NCI-H187 (cell line): ENCODE results near the gene RMC1.
"Not testable (repeated sequence)": the region's sequence is repeated elsewhere in the genome, so short reads cannot be mapped to it uniquely, and the experiment has no call there.

ENCODE experiments used
- DNase-seq, 2 experiments: peaks; one replicate each; lab custom pipeline; 2025; lab: John Stamatoyannopoulos, UW

Gene RMC1

DNA sequence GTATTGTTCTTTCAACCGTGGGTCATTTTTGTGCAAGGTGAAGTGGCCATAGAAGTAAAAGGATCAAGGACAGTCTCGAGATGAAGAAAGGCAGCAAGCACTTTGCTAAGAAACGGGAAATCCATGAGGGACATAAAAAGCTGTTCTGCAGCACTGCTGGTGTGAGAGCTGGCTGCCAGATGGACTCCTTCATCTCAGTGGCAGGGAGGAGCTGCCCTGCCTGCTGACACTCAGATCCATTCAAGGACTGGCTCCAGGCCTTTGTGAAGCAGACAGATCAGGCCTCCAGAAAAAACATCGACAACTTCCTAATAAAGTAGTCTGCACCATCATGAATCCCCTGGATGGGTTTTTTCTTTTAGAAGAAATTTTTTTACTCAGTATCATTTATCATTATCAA is 29.5 kb downstream of the RMC1 start:
- DNase-seq = no peak

DNA sequence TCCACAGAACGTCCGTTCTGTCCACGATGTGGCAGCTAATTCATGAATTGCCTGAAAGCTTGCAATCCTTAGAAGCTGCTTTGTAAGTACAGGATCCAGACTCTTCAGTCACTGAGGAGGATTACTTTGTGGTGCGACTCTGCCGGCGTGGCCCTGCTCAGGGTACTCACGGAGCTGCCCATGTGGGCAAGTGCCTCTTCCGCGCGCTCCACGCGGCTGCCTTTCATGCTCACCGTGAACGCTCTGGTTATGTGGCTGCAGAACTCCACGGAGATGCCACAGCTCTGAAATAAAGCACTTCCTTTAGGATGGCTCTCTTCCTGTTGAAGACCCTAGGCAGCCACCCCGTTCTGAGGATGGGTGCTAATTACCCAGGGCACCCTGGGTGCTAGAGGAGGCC is 31.0 kb downstream of the RMC1 start:
- DNase-seq = no peak

DNA sequence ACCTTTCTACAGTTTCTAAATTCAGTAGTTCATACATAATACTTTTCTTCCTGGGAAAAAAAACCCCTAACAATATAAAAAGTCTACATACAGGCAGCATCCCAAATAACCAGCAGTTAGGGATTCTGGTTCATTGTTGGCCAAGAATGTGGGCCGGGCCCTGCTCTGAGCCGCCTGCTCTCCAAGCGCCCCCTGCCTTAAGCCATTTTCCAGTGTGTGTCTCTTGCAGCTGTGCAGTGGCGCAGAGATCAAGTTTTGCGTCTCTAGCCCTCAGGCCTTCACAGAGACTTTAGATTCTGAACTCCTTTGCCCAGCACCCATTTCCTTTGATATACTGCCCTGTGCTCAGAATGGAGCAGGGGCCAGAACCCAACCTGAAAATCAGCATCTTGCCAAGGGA is 32.9 kb downstream of the RMC1 start:
- DNase-seq = no peak

DNA sequence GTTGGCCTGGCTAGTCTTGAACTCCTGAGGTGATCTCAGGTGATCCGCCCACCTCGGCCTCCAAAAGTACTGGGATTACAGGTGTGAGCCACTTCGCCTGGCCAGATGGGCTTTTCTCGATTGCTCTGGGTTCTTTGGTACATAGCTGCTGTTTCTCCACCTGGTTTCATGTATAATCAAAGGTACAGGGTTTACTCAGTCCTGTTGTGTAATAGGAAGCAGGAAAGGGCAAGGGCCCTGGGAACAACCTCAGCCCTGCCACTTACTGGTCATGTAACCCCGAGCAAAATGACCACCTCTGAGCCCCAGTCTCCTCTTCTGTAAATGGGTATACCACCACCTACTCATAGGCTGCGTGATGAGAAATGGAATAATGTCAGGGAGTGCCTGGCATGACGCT is 34.0 kb downstream of the RMC1 start:
- no peak for DNase-seq

DNA sequence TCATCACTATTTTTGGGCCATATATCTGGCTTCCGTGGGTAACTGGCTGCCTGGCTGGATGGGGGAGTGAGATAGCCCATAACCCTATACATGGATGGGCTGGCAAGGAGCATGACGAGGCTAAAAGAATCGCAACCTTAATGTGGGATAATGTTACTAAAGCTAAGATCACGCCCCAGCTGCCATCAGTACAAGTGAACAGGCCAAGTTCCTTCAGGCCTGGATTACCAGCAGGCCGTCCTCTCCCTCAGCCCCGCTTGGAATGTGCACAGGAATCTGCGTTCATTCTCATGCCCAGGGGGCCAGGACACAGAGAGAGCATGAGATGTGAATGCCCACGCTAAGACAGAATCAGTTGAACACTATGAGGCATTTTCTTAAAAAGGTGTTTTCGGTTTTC is 34.7 kb downstream of the RMC1 start:
- DNase-seq = no peak

DNA sequence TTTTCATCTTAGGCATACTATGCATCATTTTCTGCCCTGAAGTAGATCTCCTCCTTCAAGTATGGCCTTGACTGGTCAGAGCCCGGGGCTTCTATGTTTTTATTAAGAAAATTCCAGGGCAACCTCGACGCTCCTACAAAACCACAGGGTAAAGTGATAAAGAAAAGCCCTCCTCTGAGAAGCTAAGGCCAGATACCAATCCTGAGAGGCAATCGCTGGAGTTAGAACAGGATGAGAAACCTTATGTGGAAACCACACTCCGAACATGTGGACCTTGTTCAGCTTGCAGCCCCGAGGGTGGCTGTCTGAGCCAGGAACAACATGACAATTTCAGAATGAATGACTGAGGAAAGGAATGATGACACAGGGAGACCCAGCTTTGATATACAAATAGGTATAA is 35.6 kb downstream of the RMC1 start:
- DNase-seq = no peak

DNA sequence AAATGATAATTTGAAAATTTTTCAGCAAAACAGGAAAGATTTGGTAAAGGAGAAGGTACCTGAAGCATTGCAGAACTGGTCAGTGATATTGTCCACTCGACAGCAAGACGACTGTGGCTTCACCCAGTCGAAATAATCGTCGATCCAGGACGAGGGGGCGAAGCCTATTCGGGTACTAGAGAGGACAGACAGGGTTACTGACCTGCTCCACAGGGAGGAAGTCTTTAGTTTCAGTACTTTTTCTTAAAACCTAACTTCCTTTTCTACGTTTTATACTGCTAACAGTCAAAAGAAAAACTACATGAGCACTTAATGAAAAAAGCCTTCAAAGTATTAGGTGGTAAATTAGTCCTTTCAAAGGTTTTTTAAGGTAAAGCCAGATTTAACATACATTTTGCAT is 36.0 kb downstream of the RMC1 start:
- no peak for DNase-seq

DNA sequence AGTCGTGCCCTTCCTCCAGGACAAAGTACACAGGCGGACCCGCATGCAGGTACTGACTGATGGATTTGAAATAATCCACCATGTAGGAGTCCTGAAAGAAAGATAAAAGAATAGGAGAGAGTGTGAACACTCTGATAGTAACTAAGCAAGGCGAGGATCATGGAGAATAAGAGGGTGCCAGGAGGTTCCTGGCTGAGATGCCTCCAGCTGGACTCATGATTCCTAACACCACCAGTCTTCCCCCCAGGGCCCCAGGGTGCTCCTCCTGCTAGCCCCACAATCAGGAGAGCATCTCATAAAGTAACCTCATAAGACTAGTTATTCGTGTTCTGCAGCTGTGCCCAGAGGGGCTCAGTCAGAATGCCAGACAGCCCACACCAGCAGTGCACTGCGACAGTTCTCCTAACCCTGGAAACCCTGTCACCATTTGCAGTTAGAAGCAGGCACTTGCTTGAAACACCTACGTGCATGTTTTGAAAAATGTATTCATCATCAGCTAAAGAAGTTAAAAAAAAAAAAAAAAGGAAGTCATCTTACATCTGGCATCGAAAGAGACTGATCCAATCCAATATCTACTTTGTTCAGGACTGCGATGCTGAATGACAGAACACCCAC is 36.7 kb downstream of the RMC1 start:
- no peak for DNase-seq

DNA sequence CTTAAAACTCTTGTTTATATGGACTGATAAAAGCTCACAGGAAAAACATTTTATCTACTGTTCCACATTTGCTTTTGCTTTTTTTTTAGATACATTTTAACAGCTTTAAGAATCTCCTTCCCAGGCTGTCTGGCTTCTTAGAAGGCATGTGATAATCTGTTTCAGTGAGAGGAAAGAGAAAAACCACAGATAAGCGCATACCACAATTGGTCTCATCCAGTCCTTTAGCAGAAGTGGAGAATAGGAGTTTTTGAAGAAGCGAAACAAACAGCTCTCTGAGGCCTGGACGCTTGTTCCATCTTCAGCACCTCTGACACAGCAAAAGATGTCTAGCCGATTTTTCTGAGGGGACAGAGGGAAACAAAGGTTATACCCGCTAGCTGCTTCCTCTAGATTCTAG is 37.6 kb downstream of the RMC1 start:
- DNase-seq = no peak

DNA sequence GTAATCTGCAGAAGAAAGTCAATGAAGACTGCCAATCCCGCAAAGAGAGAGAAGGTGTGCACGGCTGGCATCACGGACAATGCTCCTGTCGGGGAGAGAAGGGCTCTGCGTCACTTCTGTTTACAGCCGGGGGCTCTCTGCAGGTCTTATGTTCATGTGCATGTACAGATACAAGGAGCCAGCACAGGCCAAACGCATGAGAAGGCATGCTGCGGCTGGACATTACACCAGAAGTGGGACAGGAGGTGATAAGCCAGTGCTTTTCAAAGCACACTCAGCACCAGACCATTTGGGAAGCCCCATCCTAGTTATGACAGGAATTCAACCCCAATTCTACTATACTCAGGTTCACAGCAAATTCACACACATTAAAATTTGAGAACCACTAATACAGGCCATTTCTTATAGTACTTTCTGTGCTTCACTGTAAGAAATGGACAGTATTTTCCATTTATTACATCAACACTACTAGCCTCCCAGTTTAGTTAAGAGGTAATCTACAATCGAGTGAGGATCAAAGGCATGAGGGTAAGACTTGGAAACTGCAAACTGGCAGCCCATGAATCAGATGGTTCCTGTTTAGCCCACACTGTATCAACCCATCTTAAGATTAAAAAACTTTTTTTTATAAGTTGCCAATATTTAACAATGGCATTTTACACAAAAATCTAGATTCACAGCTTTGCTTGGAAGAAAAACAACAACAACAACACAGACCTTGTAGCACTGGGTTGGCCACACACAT is 38.2 kb downstream of the RMC1 start:
- DNase-seq = no peak

DNA sequence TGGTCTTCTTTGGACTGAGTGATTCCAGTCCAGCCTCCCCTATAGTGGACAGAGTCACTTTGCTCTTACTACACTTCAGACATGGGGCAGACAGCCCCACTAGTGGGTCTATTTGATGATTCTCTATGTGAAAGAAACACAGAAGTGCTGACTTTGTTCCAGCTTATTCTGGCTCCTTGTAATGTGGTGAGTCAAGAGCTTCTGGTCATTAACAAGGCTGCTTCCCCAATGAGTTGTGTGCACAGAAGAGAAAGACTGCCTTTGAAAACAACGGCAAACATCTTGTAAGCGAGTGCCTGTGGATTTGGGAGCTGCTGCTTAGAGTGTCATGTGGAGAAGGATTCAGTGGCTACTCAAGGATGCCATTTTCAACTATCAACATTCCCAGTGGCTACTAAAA is 39.1 kb downstream of the RMC1 start:
- DNase-seq = no peak

DNA sequence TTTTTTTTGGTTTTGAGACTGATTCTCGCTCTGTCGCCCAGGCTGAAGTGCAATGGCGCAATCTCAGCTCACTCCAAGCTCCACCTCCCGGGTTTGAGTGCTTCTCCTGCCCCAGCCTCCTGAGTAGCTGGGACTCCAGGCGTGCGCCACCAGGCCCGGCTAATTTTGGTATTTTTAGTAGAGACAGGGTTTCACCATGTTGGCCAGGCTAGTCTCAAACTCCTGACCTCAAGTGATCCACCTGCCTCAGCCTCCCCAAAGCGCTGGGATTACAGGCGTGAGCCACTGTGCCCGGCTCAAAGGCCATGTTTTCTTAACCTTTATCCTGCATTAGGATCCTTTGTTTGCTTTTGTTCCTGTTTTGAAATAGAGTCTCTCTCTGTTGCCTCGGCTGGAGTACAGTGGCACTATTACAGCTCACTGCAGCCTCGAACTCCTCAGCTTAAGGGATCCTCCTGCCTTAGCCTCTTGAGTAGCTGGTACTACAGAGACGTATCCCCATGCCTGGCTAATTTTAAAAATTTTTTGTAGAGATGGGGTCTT is 42.0 kb downstream of the RMC1 start:
- no peak for DNase-seq

DNA sequence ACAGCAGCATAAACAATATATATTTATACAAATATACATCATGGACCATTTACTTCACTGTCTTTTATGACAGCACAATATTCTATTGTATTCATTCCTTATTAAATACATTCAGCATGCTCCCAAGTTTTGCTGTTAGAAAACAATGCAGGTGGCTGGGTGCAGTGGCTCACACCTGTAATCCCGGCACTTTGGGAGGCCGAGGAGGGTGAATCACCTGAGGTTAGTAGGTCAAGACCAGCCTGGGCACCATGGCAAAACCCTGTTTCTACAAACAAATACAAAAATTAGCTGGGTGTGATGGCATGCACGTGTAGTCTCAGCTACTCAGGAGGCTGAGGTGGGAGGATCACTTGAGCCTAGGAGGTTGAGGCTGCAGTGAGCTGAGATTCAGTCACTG is 44.0 kb downstream of the RMC1 start:
- no peak for DNase-seq

DNA sequence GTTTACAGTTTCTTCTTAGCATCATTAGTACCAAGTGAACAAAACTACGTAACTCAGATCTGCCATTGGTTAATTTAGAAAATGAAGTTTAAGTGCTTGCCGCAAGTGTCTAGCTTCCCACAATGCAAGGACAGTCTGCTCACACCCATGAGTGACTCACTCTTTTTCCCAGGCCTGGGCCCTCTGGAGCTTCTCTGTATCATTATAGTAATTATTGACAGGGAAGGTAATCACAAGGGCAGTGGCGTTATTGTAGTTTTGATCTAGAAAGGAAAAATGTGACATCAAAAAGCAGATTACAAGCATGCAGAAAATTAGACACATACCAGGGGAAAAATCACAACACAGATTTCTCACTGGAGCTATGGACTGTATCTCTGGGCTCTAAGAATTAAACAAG is 44.5 kb downstream of the RMC1 start:
- DNase-seq = no peak

DNA sequence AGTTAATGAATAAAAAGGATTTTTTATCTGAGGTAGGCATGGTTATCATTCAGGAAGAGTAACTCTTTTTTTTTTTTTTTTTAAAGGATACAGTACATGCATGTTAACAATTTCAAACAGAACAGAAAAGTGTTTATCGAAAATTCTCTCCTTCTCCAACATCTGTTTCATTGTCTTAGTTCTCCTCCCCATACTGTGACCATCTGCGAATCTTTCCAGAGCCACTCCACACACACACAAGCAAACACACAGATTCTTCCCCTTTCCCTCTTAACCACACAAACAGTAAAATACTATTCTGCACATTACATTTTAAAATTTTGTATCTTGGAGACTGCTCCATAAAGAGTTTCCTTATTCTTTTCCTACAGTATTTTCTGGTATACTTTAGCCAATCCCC is 45.0 kb downstream of the RMC1 start:
- DNase-seq = no peak

DNA sequence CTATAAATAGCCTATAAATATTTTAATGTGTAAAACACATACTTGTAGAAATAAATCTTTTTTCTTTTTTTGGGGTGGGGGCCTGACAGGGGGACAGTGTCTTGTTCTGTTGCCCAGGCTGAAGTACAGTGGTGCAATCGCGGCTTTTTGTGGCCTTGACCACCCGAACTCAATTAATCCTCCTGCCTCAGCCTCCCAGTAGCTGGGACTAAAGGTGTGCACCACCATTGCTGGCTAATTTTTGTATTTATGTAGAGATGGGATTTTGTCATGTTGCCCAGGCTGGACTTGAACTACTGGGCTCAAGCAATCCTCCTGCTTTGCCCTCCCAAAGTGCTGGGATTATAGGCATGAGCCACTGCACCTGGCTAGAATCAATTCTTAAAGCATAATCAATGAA is 45.4 kb downstream of the RMC1 start:
- DNase-seq = no peak

DNA sequence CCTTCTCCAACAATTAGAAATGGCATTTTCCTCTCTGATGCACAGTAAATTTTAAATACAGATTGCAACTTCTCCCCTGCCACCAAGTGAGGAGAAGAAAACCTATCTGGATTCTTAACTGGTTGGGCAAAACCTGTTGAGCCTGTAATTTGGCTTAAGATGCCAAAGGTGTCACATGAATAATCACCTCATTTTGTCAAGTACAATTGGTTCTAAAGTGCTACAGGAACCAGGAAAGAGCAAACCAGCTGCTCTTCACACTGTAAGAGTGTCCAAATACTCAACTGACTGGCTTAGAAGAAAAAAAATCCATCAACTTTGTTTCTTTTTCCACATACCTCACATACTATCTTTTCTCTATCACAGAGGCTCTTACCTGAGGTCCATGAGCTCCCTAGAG is 47.6 kb downstream of the RMC1 start:
- DNase-seq = no peak

DNA sequence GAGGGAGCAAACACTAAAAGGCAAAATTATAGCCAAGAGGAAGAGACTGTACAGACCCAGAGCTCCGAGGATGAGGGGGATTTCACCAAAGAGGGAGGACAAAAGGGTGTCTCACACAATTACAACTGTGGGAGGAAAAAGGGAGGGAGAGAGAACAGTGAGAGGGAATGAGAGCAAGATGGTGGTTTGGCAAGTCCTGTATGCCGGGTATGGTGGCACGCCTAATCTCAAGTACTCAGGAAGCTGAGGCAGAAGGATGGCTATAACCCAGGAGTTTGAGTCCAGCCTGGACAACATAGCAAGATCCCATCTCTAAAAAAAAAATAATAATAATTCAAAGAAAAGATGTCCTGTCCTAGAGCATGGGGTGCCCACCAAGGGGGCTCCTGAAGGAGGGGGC is 48.7 kb downstream of the RMC1 start:
- no peak for DNase-seq

DNA sequence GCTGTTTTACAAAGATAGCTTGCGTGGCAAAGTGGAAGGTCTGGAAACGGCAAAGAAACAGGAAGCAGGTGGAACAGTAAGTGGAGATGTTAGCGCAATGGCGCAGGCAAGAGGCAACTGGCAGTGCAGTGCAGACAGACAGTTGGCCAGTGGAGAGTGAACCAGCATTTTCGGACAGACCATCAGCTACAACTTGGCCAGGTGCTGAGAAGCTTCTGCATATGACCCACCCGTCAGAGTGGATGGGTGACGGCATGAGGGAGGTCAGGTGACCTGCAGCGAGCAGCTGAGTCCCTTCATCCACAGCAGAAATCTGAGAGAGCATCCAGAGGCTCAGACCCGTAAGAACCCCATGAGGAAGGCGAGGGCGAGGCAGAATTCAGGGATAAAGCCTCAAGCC is 49.2 kb downstream of the RMC1 start:
- no peak for DNase-seq

DNA sequence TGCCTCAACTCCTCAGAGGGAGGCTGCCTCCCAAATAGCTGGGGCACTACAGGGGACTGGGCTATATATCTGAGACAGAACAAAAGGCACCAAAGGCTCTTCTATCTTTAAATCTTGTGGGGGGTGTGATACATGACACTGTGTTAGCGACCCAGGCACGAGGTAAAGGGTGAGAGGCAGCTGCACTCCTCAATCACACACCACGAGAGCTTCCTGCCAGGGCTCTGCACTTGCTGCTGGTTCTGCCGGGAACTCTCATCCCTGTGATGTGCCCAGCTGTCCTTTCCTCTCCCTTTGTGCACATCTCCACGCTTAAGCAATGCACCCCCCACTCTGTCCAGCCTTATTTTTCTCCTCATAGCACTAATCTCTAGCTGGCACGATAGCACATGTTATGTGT is 50.6 kb downstream of the RMC1 start:
- DNase-seq = no peak

DNA sequence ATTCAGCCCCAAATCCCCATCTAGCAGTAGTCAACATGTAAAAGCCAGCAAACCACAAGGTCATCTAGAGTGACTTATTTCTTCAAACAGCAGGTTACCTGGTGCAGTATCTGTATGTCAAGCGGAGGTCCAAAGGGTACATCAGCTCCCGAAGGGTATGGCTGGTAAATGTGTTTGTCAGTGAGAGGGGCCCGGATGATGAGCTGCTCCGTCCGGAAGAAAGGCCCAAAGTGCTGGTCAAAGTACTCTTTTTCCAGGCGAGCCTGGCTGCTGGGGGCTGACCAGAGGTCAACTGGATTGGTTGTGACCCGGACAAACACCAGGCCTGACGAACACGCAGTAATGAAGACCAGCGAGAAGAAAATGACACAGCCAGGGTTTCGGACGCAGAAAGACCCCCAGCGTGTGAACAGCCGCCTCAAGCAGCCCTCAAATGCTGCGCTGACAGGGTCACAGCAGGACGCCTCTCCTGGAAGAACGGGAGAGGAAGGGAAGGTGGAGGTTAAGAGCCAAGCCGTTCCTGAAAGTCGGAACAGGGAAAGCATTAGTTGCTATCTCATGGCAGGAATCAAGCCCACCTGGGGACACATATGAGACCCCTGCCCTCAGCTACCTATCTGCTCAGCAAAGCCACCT is 53.0 kb downstream of the RMC1 start:
- DNase-seq = no peak

DNA sequence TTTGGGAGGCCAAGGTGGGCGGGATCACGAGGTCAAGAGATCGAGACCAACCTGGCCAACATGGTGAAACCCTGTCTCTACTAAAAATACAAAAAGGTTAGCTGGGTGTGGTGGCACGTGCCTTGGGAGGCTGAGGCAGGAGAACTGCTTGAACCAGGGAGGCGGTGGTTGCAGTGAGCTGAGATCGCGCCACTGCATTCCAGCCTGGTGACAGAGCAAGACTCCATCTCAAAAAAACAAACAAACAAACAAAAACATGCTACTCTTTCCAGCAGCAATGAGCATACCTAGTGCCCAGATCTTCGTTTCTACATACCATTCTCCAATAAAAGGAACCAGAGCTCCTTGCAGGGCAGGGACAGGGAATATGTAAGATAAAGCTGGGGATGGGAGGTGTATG is 54.2 kb downstream of the RMC1 start:
- not testable (repeated sequence) for DNase-seq

DNA sequence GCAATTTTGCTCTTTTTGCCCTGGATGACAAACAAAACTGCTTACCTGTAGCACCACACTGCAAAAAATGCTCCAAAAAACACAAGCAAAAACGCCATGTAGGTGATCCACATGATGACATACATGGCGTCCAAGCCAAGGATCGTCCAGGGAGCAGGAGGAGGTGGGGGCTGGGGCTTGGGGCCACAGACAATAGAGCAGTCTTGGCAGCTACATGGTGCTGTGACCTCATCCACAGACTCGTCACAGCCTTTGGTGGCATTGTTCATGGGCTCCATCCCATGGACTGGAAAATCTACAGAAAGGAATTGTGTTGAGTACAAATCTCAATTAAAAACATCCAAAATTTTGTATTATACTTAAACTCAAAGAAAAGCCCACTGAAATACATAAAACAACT is 56.9 kb downstream of the RMC1 start:
- DNase-seq = no peak
